PC-3 (cell line): ENCODE measurements around the gene HES7. TPM values are rescaled to one million over a fixed set of nuclear protein-coding genes. Genes with fewer than 3 reads are reported as not detected.

Source experiments
- ATAC-seq: fragments of 200-7000 bp; cut with Tn5 transposase; 2 replicates; pipeline ENCODE4 v1.9.1; 2020; ENCODE audit warnings: mild to moderate bottlenecking, moderate library complexity
- BruUV-seq: library from RNA; stranded (reverse); fragments of 400-500 nt; replicated peaks from 2 replicates; lab custom pipeline; 2021; lab: Mats Ljungman, UMichigan
- CTCF ChIA-PET: fragments of 300-600 bp; sonication (Branson Sonifier 250); formaldehyde crosslinking; loops from one replicate; lab custom pipeline; 2022; ENCODE audit warnings: antibody characterized with exemption; lab: Charles Lee
- POLR2A ChIA-PET: fragments of 300-600 bp; sonication (Branson Sonifier 250); formaldehyde crosslinking; loops from one replicate; lab custom pipeline; 2022; ENCODE audit warnings: antibody characterized with exemption; ENCODE audit not compliant: unreplicated experiment; lab: Charles Lee
- DNase-seq: peaks from one replicate; pipeline ENCODE4 v3.0.0-alpha.2; 2015
- H2AFZ ChIP-seq: fragments of 300-600 bp; sonication (generic); 2 replicates; pipeline ENCODE4 v1.6.0; 2016; ENCODE audit warnings: antibody characterized with exemption, low read length
- H3F3A ChIP-seq: fragments of 300-600 bp; sonication (generic); one replicate; pipeline ENCODE4 v1.6.0; 2017; ENCODE audit warnings: antibody characterized with exemption, low read length, control low read depth, mild to moderate bottlenecking; ENCODE audit not compliant: unreplicated experiment
- H3K27ac ChIP-seq: fragments of 300-600 bp; sonication (generic); 2 replicates; pipeline ENCODE4 v1.5.1; 2016; ENCODE audit warnings: mild to moderate bottlenecking, low read length
- H3K27me3 ChIP-seq: fragments of 300-600 bp; sonication (generic); 2 replicates; pipeline ENCODE4 v1.6.1; 2016; ENCODE audit warnings: low read length, mixed read lengths
- H3K36me3 ChIP-seq: fragments of 300-600 bp; sonication (generic); 2 replicates; pipeline ENCODE4 v1.6.1; 2016; ENCODE audit warnings: low read depth, mixed run types, low read length, mixed read lengths
- H3K4me1 ChIP-seq: fragments of 300-600 bp; sonication (generic); 2 replicates; pipeline ENCODE4 v1.5.1; 2016; ENCODE audit warnings: low read length; ENCODE audit not compliant: insufficient read depth
- H3K4me2 ChIP-seq: fragments of 300-600 bp; sonication (generic); 2 replicates; pipeline ENCODE4 v1.6.0; 2016; ENCODE audit warnings: low read length
- H3K4me3 ChIP-seq: fragments of 300-600 bp; sonication (generic); 2 replicates; pipeline ENCODE4 v1.5.1; 2016; ENCODE audit warnings: mild to moderate bottlenecking, low read length, mixed read lengths
- H3K79me2 ChIP-seq: fragments of 300-600 bp; sonication (generic); 2 replicates; pipeline ENCODE4 v1.6.1; 2017; ENCODE audit warnings: low read length, mixed read lengths
- H3K9ac ChIP-seq: fragments of 300-600 bp; sonication (generic); 2 replicates; pipeline ENCODE4 v1.6.0; 2016; ENCODE audit warnings: mild to moderate bottlenecking, low read length
- H3K9me2 ChIP-seq: fragments of 300-600 bp; sonication (generic); replicated peaks from 2 replicates; pipeline ENCODE4 v1.6.1; 2016; ENCODE audit warnings: mixed run types, low read length, mixed read lengths
- H3K9me3 ChIP-seq: fragments of 300-600 bp; sonication (generic); 2 replicates; pipeline ENCODE4 v1.6.1; 2016; ENCODE audit warnings: low read length, mixed read lengths
- H4K20me1 ChIP-seq: fragments of 300-600 bp; sonication (generic); 2 replicates; pipeline ENCODE4 v1.6.1; 2016; ENCODE audit warnings: low read length, mixed read lengths
- CTCF ChIP-seq: fragments of 300-600 bp; sonication (generic); conservative IDR thresholded peaks from 2 replicates; pipeline ENCODE4 v1.5.1; 2017; ENCODE audit warnings: antibody characterized with exemption, low read depth, mild to moderate bottlenecking, low read length
- EZH2 ChIP-seq: fragments of 300-600 bp; sonication (generic); IDR thresholded peaks from one replicate; pipeline ENCODE4 v1.6.1; 2017; ENCODE audit warnings: antibody characterized with exemption, mild to moderate bottlenecking, low read length; ENCODE audit not compliant: unreplicated experiment
- EZH2phosphoT487 ChIP-seq: fragments of 300-600 bp; sonication (generic); IDR thresholded peaks from 2 replicates; pipeline ENCODE4 v1.6.1; 2018; ENCODE audit warnings: mild to moderate bottlenecking, antibody characterized with exemption, low read length, borderline replicate concordance
- intact Hi-C: fragments of 100-400 bp; cut with micrococcal nuclease; formaldehyde crosslinking; loops from 2 replicates; pipeline ENCODE4 v1.9.0; 2023
- total RNA-seq: library from RNA; depleted of rRNA; stranded (reverse); fragments of >200 nt; gene quantifications from 2 replicates; pipeline ENCODE4 v1.2.3, GENCODE V29; 2014

HES7 gene
- total RNA-seq, 1 experiment from 2014 or later = not detected

- CTCF ChIA-PET = interaction anchor here (0.8 kb wide), 1 partner anchor 36 kb away, joined by 3 read pairs; no protein-coding TSS in a partner anchor
- no peaks in the 10 kb centered on the region for H3K9me3 ChIP-seq
- POLR2A ChIA-PET = no interaction called here
These were observed 27.4 kb downstream of the HES7 start for GRCh38 chr17:8096541-8096940.

GRCh38 chr17:8095361-8095760 is 28.5 kb downstream of the HES7 start:
- no TSS peak for BruUV-seq

More at GRCh38 chr17:8096541-8096940, 27.4 kb downstream of the HES7 start:
- no TSS peak for BruUV-seq
- Histone ChIP-seq H3K4me3 (no peak overlapping the region), H3K79me2 (no peaks in the 10 kb centered on the region), H4K20me1 (no peaks in the 10 kb centered on the region), H3F3A (no peaks in the 10 kb centered on the region), H2AFZ (no peak overlapping the region), H3K4me1 (no peaks in the 10 kb centered on the region), H3K4me2 (no peak overlapping the region), H3K27me3 (no peaks in the 10 kb centered on the region), H3K27ac (no peak overlapping the region), H3K9ac (no peak overlapping the region), H3K36me3 (no peaks in the 10 kb centered on the region), H3K9me2 (no peaks in the 10 kb centered on the region)
- ATAC-seq = no peak
- TF ChIP-seq CTCF (no peak), EZH2phosphoT487 (no peak), EZH2 (no peak)
- intact Hi-C loops = no loop called here
- DNase-seq = no peak

More at GRCh38 chr17:8095361-8095760, 28.5 kb downstream of the HES7 start:
- H3K4me3 ChIP-seq = no peak overlapping the region
- no peaks in the 10 kb centered on the region for H3F3A ChIP-seq
- no peaks in the 10 kb centered on the region for H3K9me2 ChIP-seq
- no peaks in the 10 kb centered on the region for H3K4me1 ChIP-seq
- TF ChIP-seq EZH2phosphoT487 (no peak), EZH2 (no peak), CTCF (no peak)
- no peak overlapping the region for H3K9ac ChIP-seq
- DNase-seq = no peak
- no peaks in the 10 kb centered on the region for H3K36me3 ChIP-seq
- no peak overlapping the region for H3K4me2 ChIP-seq
- H3K27ac ChIP-seq = no peak overlapping the region
- no peaks in the 10 kb centered on the region for H3K79me2 ChIP-seq
- no peaks in the 10 kb centered on the region for H3K9me3 ChIP-seq
- H2AFZ ChIP-seq = no peak overlapping the region
- H3K27me3 ChIP-seq = no peaks in the 10 kb centered on the region
- intact Hi-C loops = no loop called here
- H4K20me1 ChIP-seq = no peaks in the 10 kb centered on the region
- no peak for ATAC-seq
- POLR2A ChIA-PET = no interaction called here
- CTCF ChIA-PET = no interaction called here
